ENCODE data around the gene HMCES.

Gene HMCES

GRCh38 chr3:129278439-129278965, at the start of gene HMCES:
HMCES (plus strand) TSS chr3:129278870; CDS start chr3:129279733, 863 bp downstream.
- peak; percentile 95 to 96 for DNase-seq

- DNase-seq = no peak
Observed at GRCh38 chr3:129228891-129229585, 49.6 kb upstream of the HMCES start.

- DNase-seq = peak; percentile 15 to 23
Observed at GRCh38 chr3:129230311-129231019, 48.2 kb upstream of the HMCES start.

GRCh38 chr3:129231331-129232119, 47.1 kb upstream of the HMCES start:
- no peak for DNase-seq

GRCh38 chr3:129233538-129233937, 45.1 kb upstream of the HMCES start:
- DNase-seq = no peak

- DNase-seq = no peak
Observed at GRCh38 chr3:129234441-129234840, 44.2 kb upstream of the HMCES start.

GRCh38 chr3:129235344-129235917, 43.2 kb upstream of the HMCES start:
- no peak for DNase-seq

GRCh38 chr3:129238945-129239705, 39.5 kb upstream of the HMCES start:
- DNase-seq = no peak

- DNase-seq = no peak
Observed at GRCh38 chr3:129239991-129240390, 38.7 kb upstream of the HMCES start.

- no peak for DNase-seq
Observed at GRCh38 chr3:129240436-129240835, 38.2 kb upstream of the HMCES start.

- DNase-seq = no peak
Observed at GRCh38 chr3:129245141-129245540, 33.5 kb upstream of the HMCES start.

- DNase-seq = peak; percentile 65 to 70
Observed at GRCh38 chr3:129245641-129246306, 32.9 kb upstream of the HMCES start.

- no peak for DNase-seq
Observed at GRCh38 chr3:129246636-129247035, 32.0 kb upstream of the HMCES start.

GRCh38 chr3:129248286-129248979, 30.2 kb upstream of the HMCES start:
- no peak for DNase-seq

GRCh38 chr3:129249284-129250065, 29.2 kb upstream of the HMCES start, which contains the start of gene COPG1:
COPG1 (plus strand) TSS chr3:129249606; CDS start chr3:129249710, 104 bp downstream.
- DNase-seq = peak; percentile 76 to 81

GRCh38 chr3:129252748-129253147, 25.9 kb upstream of the HMCES start:
- no peak for DNase-seq

GRCh38 chr3:129254536-129255230, 24.0 kb upstream of the HMCES start:
- no peak for DNase-seq

GRCh38 chr3:129256270-129256669, 22.4 kb upstream of the HMCES start:
- no peak for DNase-seq

- no peak for DNase-seq
Observed at GRCh38 chr3:129257609-129258008, 21.1 kb upstream of the HMCES start.
